Measurements from ENCODE around the gene LRRC4.
A peak's percentile ranks its signal among the peaks of the same experiment; 100 is the strongest.

The LRRC4 gene

GRCh38 chr7:128059143-128059988 is 28.1 kb upstream of the LRRC4 start:
- no peak for DNase-seq (ENCODE audit: low spot score)
- FAIRE-seq, result no peak

DNA sequence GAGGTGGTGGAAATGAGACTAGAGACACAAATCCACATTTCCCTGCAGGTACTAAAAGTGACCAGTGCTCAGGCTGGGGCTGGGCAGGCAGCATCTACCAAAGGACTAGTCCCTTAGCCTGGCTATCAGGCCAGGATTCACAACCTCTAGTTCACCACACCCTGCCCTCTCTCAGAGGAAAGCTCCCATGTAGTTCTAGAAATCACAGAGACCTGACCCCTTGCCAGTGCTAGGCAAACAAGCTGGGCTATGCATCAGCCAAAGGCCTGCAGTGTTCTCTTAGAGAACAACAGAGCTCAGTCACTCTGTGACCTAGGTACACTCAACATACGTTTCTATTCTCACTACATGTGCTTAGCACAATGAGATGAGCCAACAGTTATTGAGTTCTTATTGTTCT is 26.7 kb upstream of the LRRC4 start:
- FAIRE-seq, result no peak
- no peak for DNase-seq (ENCODE audit: low spot score)

DNA sequence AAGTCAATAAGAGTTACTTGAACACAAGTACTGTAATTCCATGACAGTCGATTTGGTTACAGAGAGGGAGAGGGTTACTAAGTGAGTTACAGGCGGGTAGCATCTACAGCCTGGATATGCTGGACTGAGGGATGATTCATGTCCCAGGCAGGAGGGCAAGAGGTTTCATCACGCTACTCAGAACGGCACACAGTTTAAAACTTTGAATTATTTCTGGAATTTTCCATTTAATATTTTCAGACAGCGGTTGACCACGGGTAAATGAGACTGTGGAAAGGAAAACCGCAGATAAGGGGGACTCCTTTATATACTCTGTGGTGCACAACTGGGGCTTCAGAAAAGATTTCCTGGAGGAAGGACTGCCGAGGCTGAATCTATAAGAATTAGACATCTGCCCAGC is 25.7 kb upstream of the LRRC4 start:
- FAIRE-seq, result no peak
- peak; percentile 40 for DNase-seq (ENCODE audit: low spot score)

- FAIRE-seq (no peak), DNase-seq (ENCODE audit: low spot score) (no peak)
Measured at GRCh38 chr7:128055637-128056036, 24.4 kb upstream of the LRRC4 start.

GRCh38 chr7:128054511-128054910 is 23.3 kb upstream of the LRRC4 start:
- FAIRE-seq, result no peak

DNA sequence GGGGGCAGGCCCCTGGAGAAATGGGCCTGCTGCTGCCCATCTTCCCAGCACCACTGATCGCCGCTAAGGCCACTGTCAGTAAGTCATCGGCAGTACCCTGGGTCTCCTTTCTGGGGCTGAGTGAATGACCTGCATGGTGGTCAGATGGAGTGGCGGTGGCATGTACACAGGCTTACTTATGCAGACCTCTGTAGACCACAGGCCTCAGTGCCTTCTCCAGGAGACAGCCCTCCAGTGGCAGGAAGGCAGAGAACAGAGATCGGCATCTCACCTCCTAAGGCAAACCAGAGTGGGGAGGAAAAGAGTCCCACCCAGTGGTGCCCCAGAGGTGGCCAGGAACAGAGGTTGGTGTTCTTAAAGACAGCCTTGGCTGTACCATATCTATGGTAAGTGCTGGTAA is 22.8 kb upstream of the LRRC4 start:
- DNase-seq (ENCODE audit: low spot score), result no peak
- no peak for FAIRE-seq

More at GRCh38 chr7:128054511-128054910, 23.3 kb upstream of the LRRC4 start:
- DNase-seq (ENCODE audit: low spot score), result no peak

GRCh38 chr7:128053023-128053422 is 21.8 kb upstream of the LRRC4 start:
- no peak for DNase-seq (ENCODE audit: low spot score)
- no peak for FAIRE-seq

DNA sequence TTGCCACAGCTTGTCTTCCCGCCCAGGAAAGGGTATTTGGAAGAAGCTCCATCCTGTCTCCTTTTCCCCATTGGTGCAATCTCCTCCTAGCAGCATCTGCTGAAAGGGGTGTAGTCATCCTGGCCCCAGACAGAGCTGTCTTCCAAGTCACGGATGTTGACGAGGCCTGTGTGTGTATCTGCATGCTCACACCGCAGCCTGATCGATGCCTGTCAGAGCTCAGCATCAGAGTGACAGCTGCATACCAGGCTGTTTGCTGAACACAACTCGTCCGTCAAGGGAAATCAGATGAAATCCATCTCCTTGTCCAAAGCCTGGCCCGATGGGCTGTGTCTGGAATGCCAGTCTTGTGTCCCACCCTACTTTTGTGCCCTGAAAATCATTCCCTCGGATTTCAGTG is 21.2 kb upstream of the LRRC4 start:
- FAIRE-seq, result no peak
- DNase-seq (ENCODE audit: low spot score), result no peak

DNA sequence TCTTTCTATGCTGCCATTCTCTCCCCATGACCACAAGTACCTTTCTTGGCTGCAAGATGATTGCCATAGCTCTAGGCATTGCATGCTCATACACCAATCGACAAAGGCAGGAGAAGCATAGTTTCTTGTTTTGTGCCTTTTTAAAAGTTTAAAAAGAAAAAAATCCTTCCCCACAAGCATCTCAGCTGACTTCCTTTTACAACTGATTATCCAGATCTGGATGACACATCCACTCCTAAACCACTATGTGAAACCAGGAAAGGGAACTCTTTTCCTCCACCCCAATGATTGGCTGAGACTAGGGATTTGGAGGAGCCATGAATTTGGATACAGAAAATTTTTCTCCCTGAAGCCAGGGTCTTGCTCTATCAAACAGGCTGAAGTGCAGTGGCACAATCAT is 14.5 kb upstream of the LRRC4 start:
- DNase-seq (ENCODE audit: low spot score) (no peak), FAIRE-seq (peak; percentile 27)

DNA sequence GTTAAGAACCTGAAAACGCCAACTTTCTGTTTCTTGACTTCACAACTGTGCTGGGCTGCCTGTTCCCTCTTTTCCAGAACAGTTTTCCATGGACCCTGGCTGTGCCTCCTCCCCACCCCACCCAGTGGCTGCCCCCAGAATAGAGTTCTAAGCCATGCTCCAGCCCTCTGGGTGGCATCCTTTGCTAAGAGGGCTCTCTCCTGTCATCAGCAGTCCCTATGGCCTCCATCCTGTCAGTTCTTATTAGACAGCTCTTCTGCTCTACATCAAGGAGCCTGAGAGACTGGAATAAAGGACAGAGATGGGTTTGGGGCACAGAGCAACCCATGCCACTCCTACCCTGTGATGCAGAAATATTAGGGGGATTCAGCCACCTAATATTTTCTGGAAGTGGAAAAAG is 13.9 kb upstream of the LRRC4 start:
- no peak for FAIRE-seq

GRCh38 chr7:128044064-128044463 is 12.8 kb upstream of the LRRC4 start:
- FAIRE-seq (no peak), DNase-seq (ENCODE audit: low spot score) (no peak)

More for the DNA sequence above, 13.9 kb upstream of the LRRC4 start:
- DNase-seq (ENCODE audit: low spot score), result no peak

DNA sequence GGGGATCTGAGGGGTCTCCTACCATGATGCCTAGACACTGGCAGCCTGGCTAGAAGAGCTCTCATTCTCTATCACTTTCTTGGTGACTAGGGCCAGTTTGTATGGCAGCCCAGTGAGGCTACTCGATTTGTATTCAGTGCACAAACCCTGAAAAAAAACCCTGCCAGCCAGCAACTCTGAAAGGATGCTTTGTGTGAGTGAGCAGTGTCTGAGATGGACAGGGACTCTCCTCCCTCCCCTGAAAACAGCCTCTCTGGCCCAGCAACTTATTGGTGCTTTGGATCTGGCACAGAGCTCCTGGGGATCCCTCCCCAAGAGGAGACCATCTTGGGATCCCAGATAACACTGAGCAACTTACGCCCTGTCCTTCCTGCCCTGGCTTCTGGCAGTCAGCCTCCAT is 10.8 kb upstream of the LRRC4 start:
- DNase-seq (ENCODE audit: low spot score) (no peak), FAIRE-seq (no peak)

DNA sequence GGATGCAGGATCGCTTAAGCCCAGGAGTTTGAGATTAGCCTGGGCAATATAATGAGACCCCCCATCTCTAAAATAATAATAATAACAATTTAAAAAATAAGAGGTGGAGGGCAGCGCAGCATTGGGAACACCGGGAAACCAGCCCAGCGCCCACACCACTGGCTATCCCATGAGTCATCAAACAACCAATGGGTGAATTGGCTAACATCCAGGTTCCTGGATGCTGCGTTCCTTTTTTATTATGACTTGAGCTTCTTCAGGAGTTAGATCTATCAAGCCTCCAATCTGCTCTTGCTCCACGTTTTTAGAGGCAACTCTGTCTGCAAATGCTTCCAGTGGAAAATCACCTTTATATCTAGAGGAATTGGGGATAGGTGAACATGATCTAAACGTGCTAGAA is 10.0 kb upstream of the LRRC4 start:
- DNase-seq (ENCODE audit: low spot score) (peak; percentile 37), FAIRE-seq (no peak)

- no peak for DNase-seq (ENCODE audit: low spot score)
- no peak for FAIRE-seq
Measured at GRCh38 chr7:128040205-128040604, 9.0 kb upstream of the LRRC4 start.

DNA sequence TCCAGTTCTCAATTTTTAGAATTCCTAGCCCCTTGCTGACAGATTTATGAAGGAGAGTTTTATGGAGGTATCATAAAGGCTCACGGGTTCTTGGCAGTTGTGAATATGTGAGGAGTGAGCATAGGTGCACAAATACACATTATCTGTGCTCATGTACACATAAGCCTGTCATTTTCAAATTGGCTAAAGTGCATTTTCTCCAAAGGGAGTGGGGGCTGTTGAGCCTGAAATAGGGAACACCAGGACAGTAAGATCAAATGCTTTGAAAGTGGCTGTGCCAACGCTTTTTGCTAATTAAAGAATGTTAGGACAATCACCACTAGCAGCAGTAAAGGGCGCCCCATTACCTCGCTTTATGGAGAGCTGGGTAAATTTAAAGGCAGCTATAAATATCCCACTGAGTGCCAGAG is 8.3 kb upstream of the LRRC4 start:
- no peak for DNase-seq (ENCODE audit: low spot score)
- no peak for FAIRE-seq

DNA sequence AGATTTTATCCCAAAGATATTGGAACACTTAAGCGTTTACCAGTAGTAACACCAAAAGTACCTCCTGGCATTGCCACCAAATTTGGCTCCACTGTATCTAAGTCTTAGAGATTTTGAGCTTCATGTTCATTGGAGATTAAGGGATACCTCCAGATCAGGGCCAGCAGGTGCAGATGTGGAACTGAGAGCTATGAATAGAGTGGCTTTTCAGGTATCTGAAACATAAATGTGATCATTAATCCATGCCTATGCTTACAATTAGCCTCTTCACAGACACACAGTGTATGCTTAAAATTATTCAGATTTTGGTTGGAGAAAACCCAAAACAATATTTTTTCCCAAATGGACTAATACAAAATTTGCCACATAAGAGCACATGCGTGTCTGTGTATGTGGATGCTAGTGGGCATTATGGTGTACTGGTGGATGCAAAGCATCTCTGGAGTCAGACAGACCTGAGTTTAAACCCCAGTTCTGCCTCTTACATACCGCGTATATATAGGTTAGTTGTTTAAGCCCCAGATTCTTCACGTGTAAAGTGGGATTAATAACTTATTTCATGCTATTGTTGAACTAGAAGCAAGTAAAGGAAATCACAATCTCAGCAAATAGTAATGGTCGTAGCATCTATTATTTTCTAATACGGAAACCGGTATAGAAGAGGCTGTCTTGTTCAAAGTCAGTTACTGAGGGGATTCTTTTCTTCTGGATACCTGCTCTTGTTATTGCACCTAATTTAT is 6.8 kb upstream of the LRRC4 start:
- FAIRE-seq (no peak), DNase-seq (ENCODE audit: low spot score) (no peak)

DNA sequence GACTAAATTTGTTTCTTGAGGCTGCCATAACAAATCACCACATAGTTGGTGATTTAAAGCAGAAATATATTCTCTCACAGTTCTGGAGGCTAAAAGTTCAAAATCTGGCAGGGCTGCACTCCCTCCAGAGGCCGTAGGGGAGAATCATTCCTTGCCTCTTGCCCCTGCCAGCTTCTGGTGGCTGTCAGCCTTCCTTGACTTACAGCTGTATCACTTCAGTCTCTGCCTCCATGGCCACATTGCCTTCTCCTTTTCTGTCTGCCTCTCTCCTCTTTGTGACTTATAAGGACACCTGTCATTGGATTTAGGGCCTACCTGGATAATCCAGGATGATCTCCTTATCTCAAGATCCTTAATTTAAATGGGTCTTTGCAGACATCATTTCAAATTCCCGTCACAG is 5.8 kb upstream of the LRRC4 start:
- DNase-seq (ENCODE audit: low spot score) (no peak), FAIRE-seq (no peak)

- no peak for DNase-seq (ENCODE audit: low spot score)
- FAIRE-seq, result no peak
Measured at GRCh38 chr7:128036226-128036940, 5.1 kb upstream of the LRRC4 start.

DNA sequence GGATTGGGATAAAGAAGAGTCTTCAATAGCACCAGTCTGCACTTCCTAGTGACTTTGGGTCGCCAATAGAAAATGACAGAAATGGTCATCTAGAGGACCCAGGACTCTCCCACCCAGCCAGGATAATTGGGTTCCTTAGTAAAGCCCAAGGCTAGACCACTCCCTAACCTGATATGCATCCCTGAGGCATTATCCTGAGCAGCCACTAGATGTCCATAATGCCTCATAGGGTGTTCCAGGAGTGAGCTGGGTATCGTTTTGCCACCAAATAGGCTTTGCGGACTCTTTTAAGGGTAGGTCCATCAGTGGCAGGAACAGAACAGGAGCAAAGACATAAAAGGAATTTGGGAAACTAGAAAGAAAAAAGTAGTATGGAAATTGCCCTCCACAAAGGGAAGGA is 4.5 kb upstream of the LRRC4 start:
- no peak for DNase-seq (ENCODE audit: low spot score)
- no peak for FAIRE-seq

DNA sequence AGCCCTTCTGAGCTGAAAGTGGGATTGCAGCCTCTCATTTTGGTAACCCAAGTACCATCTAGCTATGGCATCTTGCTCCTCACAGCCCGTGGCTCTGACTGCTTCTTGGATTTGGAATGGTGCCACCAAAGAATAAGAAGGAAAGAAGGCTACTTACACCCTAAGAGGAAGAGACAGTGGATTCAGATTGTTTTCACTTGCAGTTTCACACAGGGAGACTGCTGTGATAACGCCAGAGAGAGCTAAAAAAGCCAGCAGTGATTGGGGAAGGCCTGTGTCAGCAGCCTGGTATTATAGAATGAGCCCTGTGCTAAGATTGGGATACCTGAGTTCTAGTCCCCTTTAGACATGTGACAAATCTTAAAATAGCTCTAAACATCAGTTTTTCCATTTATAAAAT is 3.6 kb upstream of the LRRC4 start:
- DNase-seq (ENCODE audit: low spot score) (no peak), FAIRE-seq (no peak)

- no peak for FAIRE-seq
Measured at GRCh38 chr7:128033246-128033645, 2.0 kb upstream of the LRRC4 start.

DNA sequence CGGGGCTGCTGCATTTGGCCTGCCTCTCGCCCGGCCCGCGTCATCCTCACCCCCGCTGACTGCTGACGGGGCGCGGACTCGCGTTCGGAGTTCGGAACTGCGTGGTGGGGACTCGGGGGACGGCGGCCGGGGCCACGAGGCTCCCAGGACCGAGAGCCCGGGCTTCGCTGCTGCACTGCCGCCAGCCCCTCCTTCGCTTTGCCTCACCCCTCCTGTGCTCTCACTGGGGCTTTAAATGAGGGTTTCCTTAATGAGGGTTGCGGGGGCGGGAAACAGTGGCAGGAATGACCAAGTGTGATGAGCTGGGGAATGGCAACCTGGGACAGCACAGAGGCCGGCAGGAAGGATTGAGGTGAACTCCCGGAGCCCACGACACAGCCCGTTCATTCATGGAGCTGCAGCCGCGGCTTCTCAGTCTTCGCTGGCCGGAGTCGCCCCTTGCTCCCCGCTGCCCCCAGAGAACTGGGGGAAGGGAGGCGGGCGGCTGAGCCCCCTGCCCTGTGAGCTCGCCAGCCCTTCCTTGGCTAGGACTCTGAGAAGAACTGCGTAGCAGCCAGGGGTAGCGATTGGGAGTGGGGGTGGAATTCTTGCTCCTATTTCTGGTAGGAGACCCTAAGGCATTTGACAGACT is 1.5 kb upstream of the LRRC4 start:
- DNase-seq (ENCODE audit: low spot score) (no peak), FAIRE-seq (no peak)

More at GRCh38 chr7:128033246-128033645, 2.0 kb upstream of the LRRC4 start:
- no peak for DNase-seq (ENCODE audit: low spot score)

All from RCC 7860 (cell line).